Forelimb muscle (tissue), 1 donor: ENCODE measurements around the gene NIM1K. TPM values are rescaled to one million over a fixed set of nuclear protein-coding genes. Genes with fewer than 3 reads are reported as not detected.
A peak's percentile ranks its signal among the peaks of the same experiment; 100 is the strongest.
"Not testable (repeated sequence)": the region's sequence is repeated elsewhere in the genome, so short reads cannot be mapped to it uniquely, and the experiment has no call there.

Experiments used
- DNase-seq: peaks from one replicate; pipeline ENCODE4 v3.0.0-alpha.2; 2013; ENCODE audit warnings: low read depth
- polyA plus RNA-seq: library from polyadenylated mRNA; unstranded; fragments of 120-200 nt; gene quantifications from one replicate; pipeline ENCODE4 v1.2.1, GENCODE V29; 2013; ENCODE audit not compliant: insufficient read length

NIM1K gene
- polyA plus RNA-seq, 1 donor = 0.42 TPM

DNA sequence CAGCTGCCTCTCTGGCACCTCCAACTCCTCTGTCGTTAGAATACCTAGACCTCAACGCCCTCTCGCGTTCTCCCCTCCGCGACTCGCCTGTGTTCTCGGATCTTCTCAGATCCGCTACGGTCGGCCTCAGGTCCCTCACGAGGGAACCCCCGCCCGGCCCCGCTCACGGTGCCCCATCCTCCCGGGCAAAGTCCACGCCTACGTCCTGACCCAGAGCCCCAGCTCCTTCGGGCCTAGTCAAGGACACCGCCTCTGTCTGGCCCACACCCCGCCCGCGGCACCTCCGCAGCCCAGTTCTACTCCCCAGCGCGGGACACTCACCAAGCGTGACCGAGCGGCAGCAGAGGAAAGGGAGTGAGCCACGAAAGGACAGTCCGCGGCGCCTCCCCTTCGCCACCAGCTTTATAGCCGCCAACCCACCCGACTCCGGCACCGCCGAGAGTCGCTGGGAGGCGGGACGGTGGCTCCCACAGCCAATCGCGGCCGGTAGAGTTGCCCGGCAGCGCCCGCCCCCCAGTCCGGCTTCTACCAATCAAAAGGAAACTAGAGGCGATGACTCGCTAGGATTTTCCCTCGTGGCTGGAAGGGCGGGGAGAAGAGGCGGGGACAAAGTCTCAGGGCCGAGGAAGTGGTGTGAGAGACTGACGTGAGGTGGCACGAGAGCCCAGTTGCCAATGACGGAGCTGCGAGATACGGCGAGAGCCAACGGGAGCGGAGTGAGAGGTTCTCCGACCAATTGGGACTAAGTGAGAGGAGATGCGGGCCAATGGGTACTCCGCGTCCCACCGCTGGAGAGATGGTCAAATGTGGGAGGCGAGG is 121.2 kb downstream of the NIM1K start, which contains the start of gene HMGCS1:
HMGCS1 (minus strand) TSS at position 378 of the 819 bp plus-strand sequence. CDS start 14,447 bp downstream, outside the sequence.
- peak; percentile 95 for DNase-seq

GRCh38 chr5:43313854-43314457 is 121.9 kb downstream of the NIM1K start:
- no peak for DNase-seq

DNA sequence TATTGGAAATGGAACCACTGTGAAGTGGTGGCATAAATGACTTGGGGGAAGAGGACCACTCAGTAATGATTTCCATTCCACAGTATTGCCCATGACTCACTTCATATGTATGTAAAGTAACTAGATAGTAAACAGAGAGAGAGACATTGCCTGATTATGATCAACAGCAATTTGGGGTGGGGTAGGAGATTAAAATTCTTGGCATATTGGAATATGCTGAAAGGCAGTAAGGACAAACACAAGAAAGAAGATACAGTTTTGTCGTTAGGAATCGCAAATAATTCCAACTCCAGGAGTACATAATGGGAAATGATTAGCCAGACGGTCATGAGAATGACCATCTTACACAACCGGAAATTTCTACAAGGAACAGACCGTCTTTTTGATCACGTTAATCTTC is 122.7 kb downstream of the NIM1K start:
- DNase-seq = no peak

DNA sequence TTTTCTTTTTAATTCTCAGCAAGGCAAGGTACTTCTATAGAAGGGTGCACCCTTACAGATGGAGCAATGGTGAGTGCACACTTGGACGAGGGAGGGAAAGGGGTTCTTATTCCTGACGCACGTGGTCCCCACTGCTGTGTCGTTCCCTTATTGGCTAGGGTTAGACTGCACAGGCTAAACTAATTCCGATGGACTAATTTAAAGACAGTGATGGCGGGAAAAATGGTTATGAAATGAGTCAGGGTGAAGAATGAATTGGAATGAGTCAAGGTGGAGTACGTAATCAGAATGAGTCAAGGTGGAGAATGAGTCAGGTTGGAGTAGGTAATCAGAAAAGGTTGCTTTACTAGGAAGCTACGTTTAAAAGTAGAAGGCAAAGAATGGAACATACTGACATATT is 123.2 kb downstream of the NIM1K start:
- no peak for DNase-seq

GRCh38 chr5:43315682-43316081 is 123.7 kb downstream of the NIM1K start:
- no peak for DNase-seq

DNA sequence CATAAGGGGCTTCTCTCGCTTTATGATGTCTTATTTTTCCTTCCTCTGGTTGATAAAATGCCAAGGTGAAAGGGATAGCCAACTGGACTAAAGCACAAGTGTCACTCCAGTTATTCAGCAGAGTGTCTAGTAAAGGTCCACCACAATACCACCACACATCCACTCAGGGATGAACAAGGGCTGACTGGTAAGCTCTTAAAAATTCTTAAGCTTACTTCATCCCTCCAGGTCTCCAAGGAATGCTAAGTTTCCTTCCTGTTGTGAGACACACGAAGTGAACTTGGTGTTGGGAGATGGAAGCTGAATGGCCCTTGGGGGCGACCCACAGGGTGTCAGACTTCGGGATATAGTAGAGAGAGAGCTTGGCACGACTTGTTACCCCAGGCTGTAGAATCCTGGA is 124.4 kb downstream of the NIM1K start:
- no peak for DNase-seq

GRCh38 chr5:43320846-43321245 is 128.8 kb downstream of the NIM1K start:
- no peak for DNase-seq

GRCh38 chr5:43323488-43323887 is 131.5 kb downstream of the NIM1K start:
- DNase-seq = not testable (repeated sequence)

DNA sequence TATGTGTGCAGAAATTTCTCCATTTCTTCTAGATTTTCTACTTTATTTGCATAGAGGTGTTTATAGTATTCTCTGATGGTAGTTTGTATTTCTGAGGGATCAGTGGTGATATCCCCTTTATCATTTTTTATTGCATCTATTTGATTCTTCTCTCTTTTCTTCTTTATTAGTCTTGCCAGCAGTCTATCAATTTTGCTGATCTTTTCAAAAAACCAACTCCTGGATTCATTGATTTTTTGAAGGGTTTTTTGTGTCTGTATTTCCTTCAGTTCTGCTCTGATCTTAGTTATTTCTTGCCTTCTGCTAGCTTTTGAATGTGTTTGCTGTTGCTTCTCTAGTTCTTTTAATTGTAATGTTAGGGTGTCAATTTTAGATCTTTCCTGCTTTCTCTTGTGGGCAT is 133.6 kb downstream of the NIM1K start:
- not testable (repeated sequence) for DNase-seq

Other genes with a start within 250 kb of the NIM1K start
- gene ANXA2R, start 151.9 kb upstream of the NIM1K start, polyA plus RNA-seq = 0.89 TPM
- gene ZNF131, start 71.3 kb upstream of the NIM1K start, polyA plus RNA-seq = 33.1 TPM
- 41.8 TPM for gene HMGCS1, start 121.2 kb downstream of the NIM1K start, polyA plus RNA-seq
- gene CCL28, start 220.2 kb downstream of the NIM1K start, polyA plus RNA-seq = 0.14 TPM